ENCODE data around the gene MYO16. TPM values are rescaled to one million over a fixed set of nuclear protein-coding genes. Genes with fewer than 3 reads are reported as not detected.

The MYO16 gene
- polyA plus RNA-seq, 1 experiment, result not detected

DNA sequence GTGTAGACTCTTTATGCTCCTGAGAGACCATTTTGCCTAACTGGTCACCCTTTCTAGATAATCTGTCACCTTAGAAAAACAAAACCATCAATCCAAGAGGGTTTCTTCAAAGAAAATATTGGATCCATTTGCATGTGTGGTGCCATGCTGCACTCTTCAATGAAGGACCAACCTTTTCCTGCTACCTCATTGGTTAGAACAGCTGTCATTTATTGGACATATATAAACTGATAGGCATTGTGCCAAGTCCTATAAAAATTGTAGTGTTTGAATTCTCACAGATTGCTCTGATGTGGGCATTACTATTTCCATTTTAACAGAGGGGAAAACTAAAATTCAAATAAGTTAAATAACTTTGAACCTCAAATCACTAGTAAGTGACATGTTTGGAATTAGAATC lies 333.2 kb downstream of the MYO16 start:
- POLR2A ChIA-PET, result no interaction called here
- CTCF ChIA-PET, result interaction anchor here (1.3 to 4.4 kb wide), 5 partner anchors 818 to 1174 kb away, joined by 3 to 45 read pairs (median 7); no protein-coding TSS in a partner anchor
- no peak overlapping the region for H3K4me3 ChIP-seq (ENCODE audit: low read depth, low read length)
- H3K36me3 ChIP-seq (ENCODE audit: control insufficient read depth, insufficient read depth, low read length), result no peaks in the 10 kb centered on the region
- H3K27me3 ChIP-seq (ENCODE audit: control insufficient read depth, insufficient read depth, low read length), result no peaks in the 10 kb centered on the region
- TF ChIP-seq, protein P1, sequence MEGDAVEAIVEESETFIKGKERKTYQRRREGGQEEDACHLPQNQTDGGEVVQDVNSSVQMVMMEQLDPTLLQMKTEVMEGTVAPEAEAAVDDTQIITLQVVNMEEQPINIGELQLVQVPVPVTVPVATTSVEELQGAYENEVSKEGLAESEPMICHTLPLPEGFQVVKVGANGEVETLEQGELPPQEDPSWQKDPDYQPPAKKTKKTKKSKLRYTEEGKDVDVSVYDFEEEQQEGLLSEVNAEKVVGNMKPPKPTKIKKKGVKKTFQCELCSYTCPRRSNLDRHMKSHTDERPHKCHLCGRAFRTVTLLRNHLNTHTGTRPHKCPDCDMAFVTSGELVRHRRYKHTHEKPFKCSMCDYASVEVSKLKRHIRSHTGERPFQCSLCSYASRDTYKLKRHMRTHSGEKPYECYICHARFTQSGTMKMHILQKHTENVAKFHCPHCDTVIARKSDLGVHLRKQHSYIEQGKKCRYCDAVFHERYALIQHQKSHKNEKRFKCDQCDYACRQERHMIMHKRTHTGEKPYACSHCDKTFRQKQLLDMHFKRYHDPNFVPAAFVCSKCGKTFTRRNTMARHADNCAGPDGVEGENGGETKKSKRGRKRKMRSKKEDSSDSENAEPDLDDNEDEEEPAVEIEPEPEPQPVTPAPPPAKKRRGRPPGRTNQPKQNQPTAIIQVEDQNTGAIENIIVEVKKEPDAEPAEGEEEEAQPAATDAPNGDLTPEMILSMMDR (IDR thresholded peaks at IDR 0.05; ENCODE audit: insufficient read depth, low read depth, low read length), result no peak
- DNase-seq (ENCODE audit: low read depth), result no peak

DNA sequence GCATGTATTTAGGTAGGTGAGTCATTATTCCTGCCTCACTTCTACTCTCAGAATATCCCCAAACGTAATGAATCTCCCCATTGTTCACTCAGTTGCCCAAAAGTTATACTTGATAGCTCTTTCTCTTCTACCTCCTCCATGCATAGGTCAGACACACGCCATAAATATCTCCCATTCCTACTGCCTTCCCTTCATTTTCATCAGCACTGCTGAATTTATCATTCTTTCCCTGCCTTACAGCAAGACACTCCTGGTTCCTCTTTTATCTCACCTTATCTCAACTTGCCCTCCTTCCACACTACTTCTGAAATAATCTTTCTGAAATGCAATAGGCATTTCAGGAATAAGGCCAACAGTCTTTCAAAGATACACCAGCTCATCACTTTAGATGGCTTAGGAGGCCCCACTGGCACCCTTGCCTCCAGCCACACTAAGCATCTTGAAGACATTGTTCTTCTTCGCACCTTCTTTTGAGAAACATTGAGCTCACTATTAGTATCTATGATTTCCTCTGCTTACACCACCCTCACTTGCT lies 333.9 kb downstream of the MYO16 start:
- no peak for DNase-seq (ENCODE audit: low read depth)
- Histone ChIP-seq H3K36me3 (ENCODE audit: control insufficient read depth, insufficient read depth, low read length) (no peaks in the 10 kb centered on the region), H3K27me3 (ENCODE audit: control insufficient read depth, insufficient read depth, low read length) (no peaks in the 10 kb centered on the region), H3K4me3 (ENCODE audit: low read depth, low read length) (no peak overlapping the region)
- ChIA-PET POLR2A (no interaction called here), CTCF (interaction anchor here (0.8 to 4.4 kb wide), 6 partner anchors 39 to 1153 kb away, joined by 3 to 45 read pairs (median 4); no protein-coding TSS in a partner anchor)
- TF ChIP-seq, protein P1 (IDR thresholded peaks at IDR 0.05; ENCODE audit: insufficient read depth, low read depth, low read length), result no peak

DNA sequence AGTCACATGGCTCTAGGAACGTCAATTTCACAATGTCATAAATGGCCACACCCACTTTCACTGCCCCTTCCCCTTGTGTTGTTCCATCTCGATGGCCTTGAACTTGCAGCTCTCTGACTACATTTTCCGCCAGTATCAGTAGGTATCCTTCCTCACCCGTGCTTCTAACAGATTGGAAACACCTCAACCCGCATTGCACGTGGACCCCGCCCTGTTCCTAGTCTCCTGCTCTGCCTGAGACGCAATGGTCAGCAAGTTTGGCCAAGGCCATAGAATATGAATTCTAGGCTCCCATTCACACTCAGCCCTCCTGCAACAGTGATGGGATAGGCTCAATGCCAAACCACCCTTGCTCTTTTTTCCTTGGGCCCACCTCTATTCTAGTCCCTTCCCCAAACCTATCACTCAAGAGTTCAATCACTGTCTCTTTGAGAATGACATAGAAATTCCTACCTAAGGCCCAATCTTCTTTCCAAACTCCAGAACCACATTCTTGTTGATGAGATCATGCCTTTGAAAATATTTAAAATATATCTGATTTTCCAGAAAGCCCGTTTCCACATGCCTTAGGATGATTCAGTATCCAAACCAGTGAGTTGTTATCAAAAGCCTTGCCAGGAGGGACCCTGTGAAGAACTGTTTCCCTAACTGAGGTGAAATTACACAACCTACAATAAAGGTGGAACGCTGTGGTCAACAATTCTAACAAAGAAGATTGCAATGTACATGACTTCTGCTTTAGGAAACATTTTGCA lies 334.6 kb downstream of the MYO16 start:
- CTCF ChIA-PET, result interaction anchor here (0.8 to 4.4 kb wide), 6 partner anchors 39 to 1152 kb away, joined by 3 to 45 read pairs (median 4); no protein-coding TSS in a partner anchor
- TF ChIP-seq, protein P1 (IDR thresholded peaks at IDR 0.05; ENCODE audit: insufficient read depth, low read depth, low read length), result no peak
- POLR2A ChIA-PET, result no interaction called here
- no peaks in the 10 kb centered on the region for H3K36me3 ChIP-seq (ENCODE audit: control insufficient read depth, insufficient read depth, low read length)
- no peak overlapping the region for H3K4me3 ChIP-seq (ENCODE audit: low read depth, low read length)
- DNase-seq (ENCODE audit: low read depth), result no peak
- H3K27me3 ChIP-seq (ENCODE audit: control insufficient read depth, insufficient read depth, low read length), result no peaks in the 10 kb centered on the region

DNA sequence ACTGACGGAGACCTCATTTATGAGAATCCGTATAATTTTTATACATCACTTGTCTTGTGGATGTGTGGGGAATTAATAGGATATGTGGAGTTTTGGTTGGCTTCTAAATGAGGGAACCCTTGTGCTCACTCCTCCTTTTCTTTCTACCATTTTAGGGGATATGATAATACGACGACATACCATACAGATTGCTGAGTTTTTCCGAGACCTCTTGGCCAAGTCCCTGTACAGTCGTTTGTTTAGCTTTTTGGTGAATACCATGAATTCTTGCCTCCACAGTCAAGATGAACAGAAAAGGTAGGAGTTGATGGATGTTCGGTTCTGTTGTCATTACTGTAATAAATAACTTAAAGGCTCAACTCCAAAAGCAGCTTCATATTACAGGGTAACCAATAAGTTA lies 335.2 kb downstream of the MYO16 start:
- DNase-seq (ENCODE audit: low read depth), result no peak
- Histone ChIP-seq H3K36me3 (ENCODE audit: control insufficient read depth, insufficient read depth, low read length) (no peaks in the 10 kb centered on the region), H3K27me3 (ENCODE audit: control insufficient read depth, insufficient read depth, low read length) (no peaks in the 10 kb centered on the region), H3K4me3 (ENCODE audit: low read depth, low read length) (no peak overlapping the region)
- POLR2A ChIA-PET, result no interaction called here
- CTCF ChIA-PET, result no interaction called here
- TF ChIP-seq, protein P1 (IDR thresholded peaks at IDR 0.05; ENCODE audit: insufficient read depth, low read depth, low read length), result no peak

DNA sequence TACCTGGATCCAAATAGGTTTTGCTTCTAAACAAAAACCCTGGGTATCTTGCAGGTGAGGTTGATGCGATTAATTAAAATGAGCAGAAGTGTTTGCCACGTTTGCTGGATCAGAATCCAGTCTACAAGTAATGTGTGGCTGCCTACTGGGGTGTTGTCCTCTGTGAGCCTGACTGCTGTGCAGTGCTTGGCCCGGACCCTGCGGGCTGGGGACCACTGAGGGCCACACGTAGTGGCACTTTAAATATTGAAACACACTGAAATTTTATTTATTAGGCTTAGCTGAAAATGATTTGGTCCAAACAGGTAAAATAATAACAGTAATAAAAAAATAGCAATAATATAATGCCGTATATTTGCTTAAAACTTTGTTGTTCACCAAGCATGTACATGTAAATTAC lies 338.0 kb downstream of the MYO16 start:
- no peak overlapping the region for H3K4me3 ChIP-seq (ENCODE audit: low read depth, low read length)
- TF ChIP-seq, protein P1 (IDR thresholded peaks at IDR 0.05; ENCODE audit: insufficient read depth, low read depth, low read length), result no peak
- no peaks in the 10 kb centered on the region for H3K27me3 ChIP-seq (ENCODE audit: control insufficient read depth, insufficient read depth, low read length)
- H3K36me3 ChIP-seq (ENCODE audit: control insufficient read depth, insufficient read depth, low read length), result no peaks in the 10 kb centered on the region
- CTCF ChIA-PET, result interaction anchor here (0.7 kb wide), 2 partner anchors 11 to 818 kb away, joined by 3 read pairs; no protein-coding TSS in a partner anchor
- POLR2A ChIA-PET, result no interaction called here
- DNase-seq (ENCODE audit: low read depth), result no peak

Measured in BJ (cell line).